Testis (tissue), 3 donors: ENCODE results near the gene KLF7. TPM values are rescaled to one million over a fixed set of nuclear protein-coding genes. Genes with fewer than 3 reads are reported as not detected.

ENCODE experiments used
- DNase-seq: peaks from one replicate; pipeline ENCODE4 v3.0.0-alpha.2; 2019
- H3K27ac ChIP-seq, 2 donors: fragments of 200-600 bp; sonication (generic); one replicate each; pipeline ENCODE4 v1.5.1; 2019
- H3K27me3 ChIP-seq: fragments of 200-600 bp; sonication (generic); one replicate; pipeline ENCODE4 v1.5.1; 2019
- H3K36me3 ChIP-seq: fragments of 200-600 bp; sonication (generic); one replicate; pipeline ENCODE4 v1.5.1; 2017; ENCODE audit warnings: low read depth; ENCODE audit errors: missing control alignments
- H3K4me1 ChIP-seq: fragments of 200-600 bp; sonication (generic); one replicate; pipeline ENCODE4 v1.5.1; 2019
- H3K4me3 ChIP-seq, 2 donors: fragments of 200-600 bp; sonication (generic); one replicate each; pipeline ENCODE4 v1.5.1; 2017 to 2019
- H3K9me3 ChIP-seq: fragments of 200-600 bp; sonication (generic); one replicate; pipeline ENCODE4 v1.5.1; 2017
- POLR2A ChIP-seq: fragments of 450-650 bp; IDR thresholded peaks from one replicate; pipeline ENCODE4 v1.6.1; 2017; ENCODE audit warnings: antibody characterized with exemption, mild to moderate bottlenecking, moderate library complexity
- WGBS, 2 donors: methylation state at CpG; one replicate each; pipeline ENCODE4 v1.1.5; 2018; 5-methylcytosine and 5-hydroxymethylcytosine counted together
- intact Hi-C: fragments of 100-400 bp; cut with DNase I; formaldehyde crosslinking; loops from one replicate; pipeline ENCODE4 v1.15.1; 2023; ENCODE audit warnings: low total_unique reads
- polyA plus RNA-seq: library from polyadenylated mRNA; stranded (reverse); fragments of 350-450 nt; fragmentation: Illumina TruSeq; extraction: RNeasy Lipid Tissue Mini Kit (QIAGEN cat#74804); gene quantifications from one replicate; pipeline ENCODE4 v1.2.3, GENCODE V29; 2014; ENCODE audit warnings: low read depth, low replicate concordance; ENCODE audit not compliant: insufficient read depth
- total RNA-seq, 2 donors: library from RNA; depleted of rRNA; stranded (reverse); fragments of >200 nt; gene quantifications; one replicate each; pipeline ENCODE4 v1.2.3, GENCODE V29; 2016
- TF ChIP-seq, protein P1 (sequence below), 3 experiments: fragments of 450-650 bp in 2 of 3; fragments of 200-600 bp in 1 of 3; sonication (generic) in 1 of 3; IDR thresholded peaks; one replicate each; pipeline ENCODE4 v1.5.1; 2016 to 2019; ENCODE audit warnings: antibody characterized with exemption in 3 of 3, mild to moderate bottlenecking in 2 of 3, moderate library complexity in 1 of 3

Gene KLF7
- total and polyA plus RNA-seq, 3 donors from 2014 or later = 15.1 to 23.2 (median 21.1) TPM

DNA sequence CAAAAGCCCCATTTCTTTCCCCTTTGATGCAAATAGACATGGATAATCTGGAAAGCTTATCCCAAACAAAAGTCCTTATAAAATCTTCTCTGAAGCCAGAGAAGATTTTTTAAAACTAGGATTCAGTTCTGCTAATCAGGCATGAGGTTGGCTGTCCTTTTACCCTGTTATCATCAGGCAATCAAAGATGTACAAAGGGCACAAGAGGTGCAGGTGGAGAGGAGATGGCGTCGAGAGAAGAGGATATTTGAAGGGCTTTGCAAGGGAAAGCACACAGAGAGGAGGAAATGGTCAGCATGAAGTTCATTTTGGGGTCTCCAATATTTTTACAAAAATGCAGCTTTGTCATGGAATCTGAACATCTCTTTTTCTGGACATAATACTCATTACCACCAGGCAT is 88.5 kb downstream of the KLF7 start:
- peaks cover 22% of the 10 kb centered on the region for H3K4me1 ChIP-seq
- TF ChIP-seq, protein P1, sequence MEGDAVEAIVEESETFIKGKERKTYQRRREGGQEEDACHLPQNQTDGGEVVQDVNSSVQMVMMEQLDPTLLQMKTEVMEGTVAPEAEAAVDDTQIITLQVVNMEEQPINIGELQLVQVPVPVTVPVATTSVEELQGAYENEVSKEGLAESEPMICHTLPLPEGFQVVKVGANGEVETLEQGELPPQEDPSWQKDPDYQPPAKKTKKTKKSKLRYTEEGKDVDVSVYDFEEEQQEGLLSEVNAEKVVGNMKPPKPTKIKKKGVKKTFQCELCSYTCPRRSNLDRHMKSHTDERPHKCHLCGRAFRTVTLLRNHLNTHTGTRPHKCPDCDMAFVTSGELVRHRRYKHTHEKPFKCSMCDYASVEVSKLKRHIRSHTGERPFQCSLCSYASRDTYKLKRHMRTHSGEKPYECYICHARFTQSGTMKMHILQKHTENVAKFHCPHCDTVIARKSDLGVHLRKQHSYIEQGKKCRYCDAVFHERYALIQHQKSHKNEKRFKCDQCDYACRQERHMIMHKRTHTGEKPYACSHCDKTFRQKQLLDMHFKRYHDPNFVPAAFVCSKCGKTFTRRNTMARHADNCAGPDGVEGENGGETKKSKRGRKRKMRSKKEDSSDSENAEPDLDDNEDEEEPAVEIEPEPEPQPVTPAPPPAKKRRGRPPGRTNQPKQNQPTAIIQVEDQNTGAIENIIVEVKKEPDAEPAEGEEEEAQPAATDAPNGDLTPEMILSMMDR (IDR thresholded peaks at IDR 0.05) = no peak
- no peak for TF ChIP-seq POLR2A
- no peak overlapping the region for H3K4me3 ChIP-seq
- no peak for DNase-seq
- no peaks in the 10 kb centered on the region for H3K9me3 ChIP-seq
- H3K36me3 ChIP-seq = no peaks in the 10 kb centered on the region
- 89 to 91% methylated on average over 2 of the region's 2 CpGs for WGBS, 2 donors
- no peaks in the 10 kb centered on the region for H3K27me3 ChIP-seq
- H3K27ac ChIP-seq = no peak overlapping the region
- intact Hi-C loops = no loop called here

DNA sequence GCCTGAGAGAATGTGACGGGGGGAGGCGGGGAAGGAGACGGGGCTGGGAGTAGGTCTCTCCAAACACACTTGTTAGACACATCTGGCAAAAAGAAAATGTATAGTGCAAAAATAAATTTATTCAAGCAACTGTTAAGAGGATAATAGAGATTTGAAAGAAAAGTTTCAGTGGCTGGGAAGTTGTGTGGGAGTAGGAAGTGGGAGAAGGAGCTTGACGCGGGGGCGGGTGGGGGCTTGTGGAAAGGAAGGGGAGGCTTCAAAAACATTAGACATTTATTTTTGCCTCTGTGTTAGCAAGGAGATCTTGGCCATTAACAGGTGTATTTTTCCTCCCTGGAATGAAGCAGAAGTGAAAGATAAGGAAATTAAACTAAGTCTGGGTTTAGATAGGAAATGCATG is 90.3 kb downstream of the KLF7 start:
- 60 to 62% methylated on average over 6 of the region's 6 CpGs for WGBS, 2 donors
- H3K9me3 ChIP-seq = no peaks in the 10 kb centered on the region
- DNase-seq = no peak
- H3K4me1 ChIP-seq = peaks cover 22% of the 10 kb centered on the region
- no peaks in the 10 kb centered on the region for H3K27me3 ChIP-seq
- H3K27ac ChIP-seq = no peak overlapping the region
- H3K36me3 ChIP-seq = no peaks in the 10 kb centered on the region
- intact Hi-C loops = no loop called here
- TF ChIP-seq, protein P1 (IDR thresholded peaks at IDR 0.05) = no peak
- no peak for TF ChIP-seq POLR2A
- no peak overlapping the region for H3K4me3 ChIP-seq

DNA sequence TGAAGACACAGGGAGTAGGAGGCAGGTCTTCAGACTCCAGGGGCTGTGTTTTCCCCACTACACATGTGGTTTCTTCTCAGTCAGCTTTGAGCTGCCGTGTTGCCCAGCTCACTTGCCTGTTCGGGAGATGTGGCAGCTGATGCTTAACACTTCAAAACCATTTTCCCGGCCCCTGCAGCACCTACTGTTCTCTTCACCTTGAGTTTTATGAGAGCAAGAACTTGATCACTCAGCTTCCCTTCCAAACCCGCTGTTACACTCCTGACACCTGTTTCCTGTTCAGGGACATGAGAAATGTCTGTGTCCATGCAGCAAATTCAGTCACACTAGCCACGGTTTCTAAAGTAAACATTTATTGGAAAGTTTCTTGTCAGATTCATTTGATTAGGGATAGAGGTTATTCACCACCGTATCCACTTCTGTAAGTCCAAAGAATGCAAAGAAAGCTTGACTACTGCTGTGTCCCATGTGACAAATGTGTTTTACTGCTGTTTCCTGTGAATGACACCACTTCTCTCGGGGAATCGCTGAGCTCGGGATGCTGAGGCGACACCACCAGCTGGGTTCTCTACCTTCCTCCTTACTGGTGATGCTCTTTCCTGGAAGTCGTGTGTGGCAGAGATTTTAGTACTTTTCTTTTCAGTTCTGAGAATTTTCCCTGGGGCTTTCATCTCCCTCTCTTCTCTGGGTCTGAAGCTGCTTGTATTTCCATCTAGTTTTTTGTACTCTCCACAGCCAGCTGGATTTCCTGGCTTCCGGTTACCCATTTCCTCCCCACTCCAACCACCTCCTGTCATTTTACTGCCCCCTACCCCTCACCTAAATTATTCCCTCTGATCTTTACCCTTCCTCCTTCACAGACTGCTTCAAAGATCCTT is 91.7 kb downstream of the KLF7 start:
- Histone ChIP-seq H3K4me3 (no peak overlapping the region), H3K4me1 (peaks cover 22% of the 10 kb centered on the region)
- intact Hi-C loops = no loop called here

DNA sequence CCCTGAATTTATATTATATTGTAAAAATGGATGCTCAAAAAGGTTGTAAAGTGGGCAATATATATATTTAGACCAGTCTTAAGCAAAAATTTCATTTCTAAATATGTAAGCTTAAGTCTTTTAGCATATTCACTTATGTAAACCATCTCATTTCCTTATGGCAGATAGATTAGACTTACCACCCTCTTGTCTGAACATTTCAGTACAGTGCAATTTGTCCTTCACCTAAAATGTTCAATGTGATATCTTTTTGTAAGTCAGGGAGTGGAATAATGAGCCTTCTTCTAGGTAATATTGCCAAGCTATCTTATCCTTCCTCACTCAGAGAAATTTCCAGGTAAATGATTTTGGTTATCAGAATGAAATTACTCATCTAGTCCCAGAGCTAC is 92.3 kb downstream of the KLF7 start:
- TF ChIP-seq, protein P1 (IDR thresholded peaks at IDR 0.05) = no peak
- TF ChIP-seq POLR2A = no peak
- DNase-seq = no peak
- intact Hi-C loops = no loop called here
- Histone ChIP-seq H3K4me3 (no peak overlapping the region), H3K27ac (no peak overlapping the region), H3K4me1 (peaks cover 22% of the 10 kb centered on the region), H3K9me3 (no peaks in the 10 kb centered on the region), H3K36me3 (no peaks in the 10 kb centered on the region), H3K27me3 (no peaks in the 10 kb centered on the region)

More for the DNA sequence above, 91.7 kb downstream of the KLF7 start:
- Histone ChIP-seq H3K27ac (no peak overlapping the region), H3K9me3 (no peaks in the 10 kb centered on the region), H3K36me3 (no peaks in the 10 kb centered on the region), H3K27me3 (no peaks in the 10 kb centered on the region)
- DNase-seq = no peak
- 15 to 20% methylated on average over 12 of the region's 12 CpGs for WGBS, 2 donors
- TF ChIP-seq, protein P1 (IDR thresholded peaks at IDR 0.05) = no peak
- TF ChIP-seq POLR2A = no peak

DNA sequence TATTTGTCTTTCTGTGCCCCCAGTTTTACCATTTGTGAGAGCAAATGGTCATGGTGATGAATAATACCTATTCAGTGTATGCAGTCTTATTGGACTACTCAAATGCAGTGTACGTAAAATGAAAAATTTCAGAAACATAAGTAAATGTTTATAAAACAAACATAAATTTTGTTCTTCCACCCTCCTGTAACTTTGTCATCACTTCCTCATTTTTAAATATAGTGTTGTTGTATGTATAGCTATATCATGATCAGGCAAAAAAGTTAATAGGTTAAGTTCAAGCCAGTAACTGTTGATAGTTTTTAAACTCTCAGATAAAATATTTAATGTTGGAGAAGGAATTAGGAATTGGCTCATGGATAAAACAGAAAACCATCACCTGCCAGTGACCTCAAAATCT is 93.2 kb downstream of the KLF7 start:
- intact Hi-C loops = no loop called here
- no peak for DNase-seq
- no peak for TF ChIP-seq POLR2A
- TF ChIP-seq, protein P1 (IDR thresholded peaks at IDR 0.05) = no peak
- Histone ChIP-seq H3K27ac (no peak overlapping the region), H3K9me3 (no peaks in the 10 kb centered on the region), H3K27me3 (no peaks in the 10 kb centered on the region), H3K4me3 (no peak overlapping the region), H3K4me1 (peaks cover 22% of the 10 kb centered on the region), H3K36me3 (no peaks in the 10 kb centered on the region)
- WGBS, 2 donors = 91 to 95% methylated on average over 1 of the region's 1 CpG
